SU-DHL-6 (cell line): ENCODE data around the gene PDLIM5.

Experiments
- EZH2phosphoT487 ChIP-seq: fragments of 200-600 bp; sonication (generic), shearing (Covaris generic); conservative IDR thresholded peaks from 2 replicates; pipeline ENCODE4 v1.6.1; 2018; ENCODE audit warnings: mild to moderate bottlenecking, antibody characterized with exemption, low read length, moderate library complexity, mixed read lengths
- TF ChIP-seq, protein P1 (sequence below): fragments of 200-600 bp; sonication (generic); IDR thresholded peaks from one replicate; pipeline ENCODE4 v1.5.1; 2017; ENCODE audit warnings: antibody characterized with exemption, mild to moderate bottlenecking, low read length, moderate library complexity; ENCODE audit not compliant: insufficient read depth, poor library complexity, severe bottlenecking

- TF ChIP-seq, protein P1, sequence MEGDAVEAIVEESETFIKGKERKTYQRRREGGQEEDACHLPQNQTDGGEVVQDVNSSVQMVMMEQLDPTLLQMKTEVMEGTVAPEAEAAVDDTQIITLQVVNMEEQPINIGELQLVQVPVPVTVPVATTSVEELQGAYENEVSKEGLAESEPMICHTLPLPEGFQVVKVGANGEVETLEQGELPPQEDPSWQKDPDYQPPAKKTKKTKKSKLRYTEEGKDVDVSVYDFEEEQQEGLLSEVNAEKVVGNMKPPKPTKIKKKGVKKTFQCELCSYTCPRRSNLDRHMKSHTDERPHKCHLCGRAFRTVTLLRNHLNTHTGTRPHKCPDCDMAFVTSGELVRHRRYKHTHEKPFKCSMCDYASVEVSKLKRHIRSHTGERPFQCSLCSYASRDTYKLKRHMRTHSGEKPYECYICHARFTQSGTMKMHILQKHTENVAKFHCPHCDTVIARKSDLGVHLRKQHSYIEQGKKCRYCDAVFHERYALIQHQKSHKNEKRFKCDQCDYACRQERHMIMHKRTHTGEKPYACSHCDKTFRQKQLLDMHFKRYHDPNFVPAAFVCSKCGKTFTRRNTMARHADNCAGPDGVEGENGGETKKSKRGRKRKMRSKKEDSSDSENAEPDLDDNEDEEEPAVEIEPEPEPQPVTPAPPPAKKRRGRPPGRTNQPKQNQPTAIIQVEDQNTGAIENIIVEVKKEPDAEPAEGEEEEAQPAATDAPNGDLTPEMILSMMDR: no peak
- no peak for TF ChIP-seq EZH2phosphoT487
Observed at GRCh38 chr4:94408549-94409374, 43.0 kb upstream of the PDLIM5 start.
